Activated CD4-positive, CD25-positive, alpha-beta regulatory T cell treated with anti-CD3 and anti-CD28 coated beads, Interleukin-2, amount 50 U/mL, for 72 hours (primary cell): ENCODE data around the gene C11orf16.
"Not testable (repeated sequence)": the region's sequence is repeated elsewhere in the genome, so short reads cannot be mapped to it uniquely, and the experiment has no call there.

Source experiments
- DNase-seq: peaks from one replicate; pipeline ENCODE4 v3.0.0; 2021

The C11orf16 gene

GRCh38 chr11:8932564-8933180 lies at the start of gene C11orf16:
Gene C11orf16, minus strand, starts transcription at chr11:8932947. Its CDS starts 639 bp downstream, at chr11:8932308.
- no peak for DNase-seq

- no peak for DNase-seq
Measured at GRCh38 chr11:8980485-8980884, 47.7 kb upstream of the C11orf16 start.

GRCh38 chr11:8979365-8979764 lies 46.6 kb upstream of the C11orf16 start:
- DNase-seq = not testable (repeated sequence)

GRCh38 chr11:8973121-8973520 lies 40.4 kb upstream of the C11orf16 start:
- DNase-seq = no peak

- DNase-seq = no peak
Measured at GRCh38 chr11:8971924-8972316, 39.2 kb upstream of the C11orf16 start.

- no peak for DNase-seq
Measured at GRCh38 chr11:8971196-8971923, 38.6 kb upstream of the C11orf16 start.

- no peak for DNase-seq
Measured at GRCh38 chr11:8967184-8967583, 34.4 kb upstream of the C11orf16 start.

- peak; percentile 85 for DNase-seq
Measured at GRCh38 chr11:8964324-8965320, 31.9 kb upstream of the C11orf16 start, which contains the start of gene TMEM9B. Gene TMEM9B, minus strand, starts transcription at chr11:8964442. Its CDS starts 129 bp downstream, at chr11:8964313.

GRCh38 chr11:8963569-8964323 lies 31.0 kb upstream of the C11orf16 start:
- DNase-seq = peak; percentile 81

- DNase-seq = no peak
Measured at GRCh38 chr11:8962841-8963240, 30.1 kb upstream of the C11orf16 start.

- DNase-seq = no peak
Measured at GRCh38 chr11:8961401-8961800, 28.7 kb upstream of the C11orf16 start.

- no peak for DNase-seq
Measured at GRCh38 chr11:8959546-8960166, 26.9 kb upstream of the C11orf16 start.

GRCh38 chr11:8956860-8957259 lies 24.1 kb upstream of the C11orf16 start:
- no peak for DNase-seq

GRCh38 chr11:8948886-8949285 lies 16.1 kb upstream of the C11orf16 start:
- no peak for DNase-seq

GRCh38 chr11:8947230-8947943 lies 14.6 kb upstream of the C11orf16 start:
- DNase-seq = no peak

GRCh38 chr11:8942518-8943066 lies 9.8 kb upstream of the C11orf16 start, which contains the start of gene ASCL3:
Gene ASCL3, minus strand, starts transcription at chr11:8943016. Its CDS starts 4,855 bp downstream, at chr11:8938161.
- DNase-seq = no peak

GRCh38 chr11:8941341-8942103 lies 8.8 kb upstream of the C11orf16 start:
- no peak for DNase-seq

- no peak for DNase-seq
Measured at GRCh38 chr11:8937659-8938058, 4.9 kb upstream of the C11orf16 start.

- DNase-seq = no peak
Measured at GRCh38 chr11:8937159-8937558, 4.4 kb upstream of the C11orf16 start.

- not testable (repeated sequence) for DNase-seq
Measured at GRCh38 chr11:8935789-8936188, 3.0 kb upstream of the C11orf16 start.
